Liver (tissue), 9 donors: ENCODE results near the gene FCGR2B. TPM values are rescaled to one million over a fixed set of nuclear protein-coding genes. Genes with fewer than 3 reads are reported as not detected.
"Not testable (repeated sequence)": the region's sequence is repeated elsewhere in the genome, so short reads cannot be mapped to it uniquely, and the experiment has no call there.

Experiments
- DNase-seq: peaks from one replicate; pipeline ENCODE4 v3.0.0-alpha.2; 2017; ENCODE audit warnings: low spot score
- H3K27ac ChIP-seq, 2 donors: one replicate each; pipeline ENCODE4 v1.7.0; 2013; ENCODE audit warnings: inconsistent platforms in 2 of 2, low read length in 2 of 2, control low read depth in 1 of 2, low read depth in 1 of 2, mild to moderate bottlenecking in 1 of 2
- H3K27me3 ChIP-seq, 4 donors: one replicate each; pipeline versions ENCODE4 v1.6.1 to v1.7.0; 2013; ENCODE audit warnings: low read length in 3 of 4, inconsistent platforms in 1 of 4, mild to moderate bottlenecking in 1 of 4, moderate library complexity in 1 of 4; ENCODE audit not compliant: control insufficient read depth in 4 of 4, insufficient read depth in 4 of 4
- H3K36me3 ChIP-seq, 4 donors: one replicate each; pipeline versions ENCODE4 v1.6.1 to v1.7.0; 2013; ENCODE audit warnings: low read length in 3 of 4, mild to moderate bottlenecking in 3 of 4, low read depth in 1 of 4, moderate library complexity in 1 of 4; ENCODE audit not compliant: control insufficient read depth in 4 of 4, insufficient read depth in 3 of 4
- H3K4me1 ChIP-seq, 4 donors: one replicate each; pipeline versions ENCODE4 v1.6.1 to v1.7.0; 2013; ENCODE audit warnings: low read length in 3 of 4, mild to moderate bottlenecking in 3 of 4, moderate library complexity in 1 of 4; ENCODE audit not compliant: control insufficient read depth in 4 of 4, insufficient read depth in 4 of 4
- H3K4me3 ChIP-seq, 3 donors: one replicate each; pipeline versions ENCODE4 v1.6.1 to v1.7.0; 2013; ENCODE audit warnings: low read length in 3 of 3, control low read depth in 1 of 3, low read depth in 1 of 3, mild to moderate bottlenecking in 1 of 3
- H3K9ac ChIP-seq, 2 donors: one replicate each; pipeline ENCODE4 v1.7.0; 2013; ENCODE audit warnings: low read length in 2 of 2, mild to moderate bottlenecking in 2 of 2, moderate library complexity in 2 of 2, control low read depth in 1 of 2, low read depth in 1 of 2
- H3K9me3 ChIP-seq, 4 donors: one replicate each; pipeline versions ENCODE4 v1.6.1 to v1.7.0; 2013; ENCODE audit warnings: low read length in 3 of 4; ENCODE audit not compliant: control insufficient read depth in 4 of 4
- WGBS: extraction: QIAGEN DNeasy Blood & Tissue Kit; methylation state at CpG from one replicate; pipeline ENCODE4 v1.1.7; 2013; 5-methylcytosine and 5-hydroxymethylcytosine counted together
- polyA plus RNA-seq, 2 donors: library from polyadenylated mRNA; stranded (reverse) in 1 of 2; unstranded in 1 of 2; fragments of 200-250 nt in 1 of 2; fragments of >200 nt in 1 of 2; fragmentation: Nextera tagmentation in 1 of 2; extraction: Ambion mirVana in 1 of 2; gene quantifications; one replicate each; pipeline versions ENCODE4 v1.2.1 to v1.2.3, GENCODE V29; 2013 to 2015
- total RNA-seq, 2 donors: library from RNA; depleted of rRNA; stranded (reverse); fragments of >200 nt; gene quantifications; one replicate each; pipeline ENCODE4 v1.2.3, GENCODE V29; 2014
- donor health status: healthy.
- donor health status: healthy.
- donor health status: healthy.
- donor health status: healthy.
- donor health status: healthy.

Gene FCGR2B
- total and polyA plus RNA-seq, 4 donors, result 7.9 to 39.5 (median 25.0) TPM

GRCh38 chr1:161658524-161658923 is 4.4 kb upstream of the FCGR2B start:
- H3K9ac ChIP-seq, H3K27me3 ChIP-seq, H3K9me3 ChIP-seq, H3K4me3 ChIP-seq, H3K36me3 ChIP-seq, H3K27ac ChIP-seq, DNase-seq, H3K4me1 ChIP-seq: not testable (repeated sequence)

DNA sequence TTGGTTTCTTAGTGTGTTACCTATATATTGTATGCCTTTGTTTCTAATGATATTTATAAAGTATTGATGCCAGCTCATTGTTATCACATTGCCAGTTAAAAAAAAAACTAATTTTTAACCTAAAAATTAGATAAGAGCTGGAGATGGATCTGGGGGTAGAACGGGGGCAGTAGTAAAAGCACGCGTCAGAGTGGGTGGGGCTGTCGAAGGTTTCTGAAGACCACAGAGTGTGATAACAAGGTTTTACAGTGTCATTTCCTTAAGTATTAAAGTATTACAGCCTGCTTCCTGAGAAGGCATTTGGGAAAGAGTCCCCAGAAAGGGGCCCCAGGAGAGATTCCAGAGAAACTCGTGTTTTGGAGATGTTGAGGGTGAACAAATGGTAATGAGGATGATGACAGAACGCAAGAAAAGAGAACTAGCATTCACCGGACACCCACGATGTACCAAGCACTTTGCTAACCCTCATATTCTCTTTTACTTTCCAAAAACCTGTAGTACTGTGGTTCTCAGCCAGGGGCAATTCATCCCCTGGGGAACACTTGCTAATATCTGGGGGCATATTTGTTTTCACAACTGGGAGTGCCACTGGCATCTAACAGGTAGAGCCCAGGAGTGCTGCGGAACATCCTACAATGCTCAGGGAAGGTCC is 1.2 kb upstream of the FCGR2B start:
- 65% methylated on average over 3 of the region's 9 CpGs for WGBS
- not testable (repeated sequence) for H3K9me3 ChIP-seq, H3K27ac ChIP-seq, H3K27me3 ChIP-seq, H3K9ac ChIP-seq, H3K4me1 ChIP-seq, DNase-seq, H3K4me3 ChIP-seq, H3K36me3 ChIP-seq

DNA sequence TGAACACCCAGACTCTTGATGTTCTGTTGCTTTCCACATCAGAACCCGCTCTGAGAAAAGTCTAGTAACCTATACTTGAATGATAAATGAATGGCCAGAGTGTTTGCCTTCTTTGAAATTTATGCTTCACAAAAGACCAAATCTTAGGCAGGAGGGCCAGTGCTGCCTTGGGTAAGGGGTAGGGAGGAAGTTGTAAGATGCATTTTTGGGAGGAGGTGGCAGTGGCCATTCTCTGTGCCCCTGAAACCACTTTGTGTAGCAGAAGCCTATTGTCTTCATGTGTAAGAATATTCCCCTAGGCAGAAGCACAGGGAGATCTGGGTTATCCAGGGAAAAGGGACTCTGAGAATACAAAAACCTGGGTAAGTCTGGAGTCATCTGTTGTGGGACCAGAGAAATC is 626 bp downstream of the FCGR2B start:
- no CpG with 5 or more reads among the region's 1 CpG for WGBS
- not testable (repeated sequence) for H3K9me3 ChIP-seq, H3K4me3 ChIP-seq, H3K27ac ChIP-seq, H3K36me3 ChIP-seq, H3K4me1 ChIP-seq, DNase-seq, H3K9ac ChIP-seq, H3K27me3 ChIP-seq

- not testable (repeated sequence) for H3K36me3 ChIP-seq, H3K4me3 ChIP-seq, DNase-seq, H3K9me3 ChIP-seq, H3K4me1 ChIP-seq, H3K27ac ChIP-seq, H3K9ac ChIP-seq, H3K27me3 ChIP-seq
- WGBS, result no CpG with 5 or more reads among the region's 4 CpGs
Observed at GRCh38 chr1:161664689-161665088, 1.7 kb downstream of the FCGR2B start.

GRCh38 chr1:161671045-161672020 is 8.4 kb downstream of the FCGR2B start:
- DNase-seq, H3K4me1 ChIP-seq, H3K27ac ChIP-seq, H3K9me3 ChIP-seq, H3K27me3 ChIP-seq, H3K9ac ChIP-seq, H3K4me3 ChIP-seq, H3K36me3 ChIP-seq: not testable (repeated sequence)
- 84% methylated on average over 11 of the region's 15 CpGs for WGBS

DNA sequence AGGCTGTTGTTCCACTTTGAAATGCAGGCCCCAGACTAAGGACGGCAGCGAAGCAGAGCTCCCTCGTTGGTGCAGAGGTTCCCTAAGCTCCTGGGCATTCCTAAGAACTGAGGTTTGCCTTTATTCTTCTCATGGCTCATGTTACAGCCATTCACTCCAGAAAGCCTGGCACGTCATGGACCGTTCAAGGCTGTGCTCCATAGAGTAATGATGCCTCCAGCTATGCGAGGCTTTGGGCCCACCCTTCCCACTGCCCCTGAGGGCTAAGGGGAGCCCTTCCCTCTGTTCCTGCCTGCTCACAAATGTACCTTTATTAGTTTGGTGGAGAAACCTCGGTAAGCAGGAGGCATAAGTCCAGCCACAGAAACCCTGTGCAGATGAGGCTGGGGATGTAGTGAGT is 10.5 kb downstream of the FCGR2B start:
- not testable (repeated sequence) for H3K27me3 ChIP-seq, DNase-seq, H3K4me3 ChIP-seq, H3K9ac ChIP-seq, H3K36me3 ChIP-seq, H3K9me3 ChIP-seq, H3K27ac ChIP-seq
- 96% methylated on average over 7 of the region's 7 CpGs for WGBS
- H3K4me1 ChIP-seq, result peaks cover 4 to 20% (median 17%) of the 10 kb centered on the region in 4 donors

- DNase-seq, H3K36me3 ChIP-seq, H3K27ac ChIP-seq, H3K9ac ChIP-seq, H3K27me3 ChIP-seq, H3K4me3 ChIP-seq, H3K9me3 ChIP-seq: not testable (repeated sequence)
- H3K4me1 ChIP-seq, result peaks cover 4 to 24% (median 19%) of the 10 kb centered on the region in 4 donors
- WGBS, result 97% methylated on average over 2 of the region's 3 CpGs
Observed at GRCh38 chr1:161674447-161674846, 11.5 kb downstream of the FCGR2B start.

GRCh38 chr1:161674908-161675307 is 12.0 kb downstream of the FCGR2B start:
- H3K9ac ChIP-seq, H3K27ac ChIP-seq, H3K4me3 ChIP-seq, H3K27me3 ChIP-seq, DNase-seq, H3K36me3 ChIP-seq, H3K9me3 ChIP-seq: not testable (repeated sequence)
- WGBS, result 94% methylated on average over 3 of the region's 3 CpGs
- peaks cover 4 to 24% (median 19%) of the 10 kb centered on the region in 4 donors for H3K4me1 ChIP-seq
